Smooth muscle cell (in vitro differentiated cells): ENCODE results near the gene AGBL4. TPM values are rescaled to one million over a fixed set of nuclear protein-coding genes. Genes with fewer than 3 reads are reported as not detected.

ENCODE experiments used
- DNase-seq: peaks from one replicate; lab custom pipeline; 2025; ENCODE audit not compliant: unreplicated experiment; lab: John Stamatoyannopoulos, UW
- H2AFZ ChIP-seq: fragments of 200-600 bp; sonication (generic); 2 replicates; pipeline ENCODE4 v1.6.0; 2016; ENCODE audit warnings: antibody characterized with exemption, low read depth, mild to moderate bottlenecking
- H3F3A ChIP-seq: fragments of 200-600 bp; sonication (generic); 2 replicates; pipeline ENCODE4 v1.6.0; 2017; ENCODE audit warnings: antibody characterized with exemption, low read depth
- H3K27ac ChIP-seq: fragments of 200-600 bp; sonication (generic); 2 replicates; pipeline ENCODE4 v1.5.1; 2016; ENCODE audit warnings: low read depth, mild to moderate bottlenecking
- H3K27me3 ChIP-seq: fragments of 200-600 bp; sonication (generic); 2 replicates; pipeline ENCODE4 v1.6.1; 2016; ENCODE audit warnings: low read depth, mild to moderate bottlenecking
- H3K36me3 ChIP-seq: fragments of 200-600 bp; sonication (generic); 2 replicates; pipeline ENCODE4 v1.5.1; 2016; ENCODE audit warnings: low read depth
- H3K4me1 ChIP-seq: fragments of 200-600 bp; sonication (generic); 2 replicates; pipeline ENCODE4 v1.5.1; 2016; ENCODE audit warnings: low read depth
- H3K4me2 ChIP-seq: fragments of 200-600 bp; sonication (generic); 2 replicates; pipeline ENCODE4 v1.6.0; 2016; ENCODE audit warnings: mild to moderate bottlenecking
- H3K4me3 ChIP-seq: fragments of 200-600 bp; sonication (generic); 2 replicates; pipeline ENCODE4 v1.5.1; 2016; ENCODE audit warnings: mild to moderate bottlenecking
- H3K79me2 ChIP-seq: fragments of 200-600 bp; sonication (generic); 2 replicates; pipeline ENCODE4 v1.6.0; 2016; ENCODE audit warnings: low read depth, mild to moderate bottlenecking
- H3K9ac ChIP-seq: fragments of 200-600 bp; sonication (generic); 2 replicates; pipeline ENCODE4 v1.6.0; 2016; ENCODE audit warnings: low read depth
- H3K9me3 ChIP-seq: fragments of 200-600 bp; sonication (generic); replicated peaks from 2 replicates; pipeline ENCODE4 v1.5.1; 2016; ENCODE audit warnings: low read depth
- H4K20me1 ChIP-seq: fragments of 200-600 bp; sonication (generic); 2 replicates; pipeline ENCODE4 v1.6.0; 2016; ENCODE audit warnings: low read depth
- CTCF ChIP-seq: fragments of 200-600 bp; sonication (generic); IDR thresholded peaks from 2 replicates; pipeline ENCODE4 v1.5.1; 2017; ENCODE audit warnings: borderline replicate concordance, mild to moderate bottlenecking, antibody characterized with exemption; ENCODE audit not compliant: insufficient read depth, poor library complexity, severe bottlenecking
- WGBS: methylation state at CpG from one replicate; pipeline ENCODE4 v1.1.7; 2016; ENCODE audit warnings: low lambda C conversion rate; 5-methylcytosine and 5-hydroxymethylcytosine counted together
- polyA plus RNA-seq: library from polyadenylated mRNA; unstranded; fragments of >200 nt; fragmentation: Nextera tagmentation; extraction: Ambion mirVana; gene quantifications from 2 replicates; pipeline ENCODE4 v1.2.1, GENCODE V29; 2016
- total RNA-seq: library from RNA; depleted of rRNA; stranded (reverse); fragments of >200 nt; gene quantifications from 2 replicates; pipeline ENCODE4 v1.2.3, GENCODE V29; 2014

The AGBL4 gene
- total and polyA plus RNA-seq, 2 experiments from 2014 or later, result 0.29 TPM; not detected in 1

- TF ChIP-seq CTCF, result no peak
- Histone ChIP-seq H2AFZ (no peak overlapping the region), H3K9me3 (no peaks in the 10 kb centered on the region), H3K4me2 (no peak overlapping the region), H3K9ac (no peak overlapping the region), H4K20me1 (no peaks in the 10 kb centered on the region), H3K27ac (no peak overlapping the region), H3K4me3 (no peak overlapping the region), H3F3A (no peaks in the 10 kb centered on the region), H3K27me3 (no peaks in the 10 kb centered on the region), H3K79me2 (no peaks in the 10 kb centered on the region), H3K36me3 (no peaks in the 10 kb centered on the region), H3K4me1 (no peaks in the 10 kb centered on the region)
- 32% methylated on average over 1 of the region's 1 CpG for WGBS
- DNase-seq, result no peak
Measured at GRCh38 chr1:48753293-48753692, 1270.5 kb downstream of the AGBL4 start.

GRCh38 chr1:48750109-48750508 lies 1273.6 kb downstream of the AGBL4 start:
- TF ChIP-seq CTCF, result no peak
- no peak overlapping the region for H3K4me2 ChIP-seq
- no peaks in the 10 kb centered on the region for H3K36me3 ChIP-seq
- no peaks in the 10 kb centered on the region for H3F3A ChIP-seq
- H3K4me1 ChIP-seq, result no peaks in the 10 kb centered on the region
- H3K9ac ChIP-seq, result no peak overlapping the region
- no peaks in the 10 kb centered on the region for H3K9me3 ChIP-seq
- no peak overlapping the region for H3K4me3 ChIP-seq
- H3K79me2 ChIP-seq, result no peaks in the 10 kb centered on the region
- no peak overlapping the region for H3K27ac ChIP-seq
- H4K20me1 ChIP-seq, result no peaks in the 10 kb centered on the region
- no peaks in the 10 kb centered on the region for H3K27me3 ChIP-seq
- H2AFZ ChIP-seq, result no peak overlapping the region
- DNase-seq, result no peak
- 100% methylated on average over 1 of the region's 1 CpG for WGBS

GRCh38 chr1:48749068-48749467 lies 1274.7 kb downstream of the AGBL4 start:
- H3K4me3 ChIP-seq, result no peak overlapping the region
- no peak overlapping the region for H2AFZ ChIP-seq
- no peaks in the 10 kb centered on the region for H3K9me3 ChIP-seq
- no peak overlapping the region for H3K4me2 ChIP-seq
- no peaks in the 10 kb centered on the region for H3F3A ChIP-seq
- no peaks in the 10 kb centered on the region for H4K20me1 ChIP-seq
- 89% methylated on average over 7 of the region's 7 CpGs for WGBS
- H3K4me1 ChIP-seq, result no peaks in the 10 kb centered on the region
- H3K27ac ChIP-seq, result no peak overlapping the region
- H3K79me2 ChIP-seq, result no peaks in the 10 kb centered on the region
- no peaks in the 10 kb centered on the region for H3K36me3 ChIP-seq
- H3K9ac ChIP-seq, result no peak overlapping the region
- no peak for DNase-seq
- TF ChIP-seq CTCF, result no peak
- H3K27me3 ChIP-seq, result no peaks in the 10 kb centered on the region

GRCh38 chr1:48746906-48747305 lies 1276.8 kb downstream of the AGBL4 start:
- no peaks in the 10 kb centered on the region for H3K4me1 ChIP-seq
- H3K4me2 ChIP-seq, result no peak overlapping the region
- no peak for TF ChIP-seq CTCF
- H2AFZ ChIP-seq, result no peak overlapping the region
- no peaks in the 10 kb centered on the region for H3F3A ChIP-seq
- no peaks in the 10 kb centered on the region for H3K9me3 ChIP-seq
- no peak overlapping the region for H3K27ac ChIP-seq
- WGBS, result 94% methylated on average over 5 of the region's 5 CpGs
- H3K79me2 ChIP-seq, result no peaks in the 10 kb centered on the region
- H4K20me1 ChIP-seq, result no peaks in the 10 kb centered on the region
- no peaks in the 10 kb centered on the region for H3K27me3 ChIP-seq
- no peak overlapping the region for H3K4me3 ChIP-seq
- no peaks in the 10 kb centered on the region for H3K36me3 ChIP-seq
- DNase-seq, result no peak
- no peak overlapping the region for H3K9ac ChIP-seq
